Measurements from ENCODE around the gene ANLN. TPM values are rescaled to one million over a fixed set of nuclear protein-coding genes. Genes with fewer than 3 reads are reported as not detected.

The ANLN gene
- total RNA-seq, 1 experiment from 2014 or later: 106 TPM

GRCh38 chr7:36497775-36498174 lies 108.1 kb downstream of the ANLN start:
- Mint-ChIP-seq H3K36me3 (ENCODE audit: insufficient read depth, unreplicated experiment) (no peaks in the 10 kb centered on the region), H3K27me3 (ENCODE audit: insufficient read depth, unreplicated experiment) (no peaks in the 10 kb centered on the region), H3K4me1 (ENCODE audit: low read depth, unreplicated experiment) (no peaks in the 10 kb centered on the region), H3K9me3 (ENCODE audit: unreplicated experiment) (no peaks in the 10 kb centered on the region), H3K27ac (ENCODE audit: unreplicated experiment) (no peak overlapping the region), H3K4me3 (ENCODE audit: unreplicated experiment) (no peak overlapping the region)
- intact Hi-C loops (cut with micrococcal nuclease; ENCODE audit: unreplicated experiment): no loop called here
- ChIA-PET POLR2A (no interaction called here), CTCF (no interaction called here)
- no peak for TF ChIP-seq CTCF (IDR thresholded peaks at IDR 0.05; ENCODE audit: insufficient read depth in 1 of 2, low read depth in 1 of 2, low read length in 1 of 2, severe bottlenecking in 1 of 2, unreplicated experiment in 1 of 2)
- Histone ChIP-seq H3K9me3 (no peaks in the 10 kb centered on the region), H3K4me3 (ENCODE audit: low read depth, low read length) (no peak overlapping the region), H3K27me3 (replicated peaks; ENCODE audit: control insufficient read depth, insufficient read depth, low read length) (no peaks in the 10 kb centered on the region), H3K4me1 (no peaks in the 10 kb centered on the region), H3K36me3 (ENCODE audit: control insufficient read depth, insufficient read depth, low read length) (no peaks in the 10 kb centered on the region)
- DNase-seq: no peak
- no TSS peak for BruUV-seq (replicated peaks)

Other genes starting within 250 kb of the ANLN start
- 1.8 and 2.1 TPM in 2 replicates for gene EEPD1, start 236.6 kb upstream of the ANLN start, total RNA-seq (2022)